ENCODE results near the gene CFB.

DNA sequence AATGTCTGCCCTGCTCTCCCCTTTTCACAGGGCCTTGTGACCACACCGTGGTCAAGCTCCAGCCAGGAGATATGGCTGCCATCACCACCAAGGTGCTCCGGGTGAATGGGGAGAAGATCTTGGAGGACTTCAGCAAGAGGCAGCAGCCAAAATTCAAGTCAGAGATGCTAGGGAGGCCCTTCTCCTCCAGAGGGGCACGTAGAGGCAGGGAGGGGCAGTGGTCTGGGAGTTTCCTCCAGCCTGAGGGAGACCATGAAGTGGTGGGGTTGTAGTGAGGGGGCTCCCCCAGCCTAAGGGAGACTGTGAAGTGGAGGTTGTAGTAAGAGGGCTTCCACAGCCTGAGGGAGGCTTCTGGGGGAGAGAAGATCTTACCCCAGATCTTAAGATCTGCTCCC is 22.0 kb downstream of the CFB start:
- TF ChIP-seq, protein P1, sequence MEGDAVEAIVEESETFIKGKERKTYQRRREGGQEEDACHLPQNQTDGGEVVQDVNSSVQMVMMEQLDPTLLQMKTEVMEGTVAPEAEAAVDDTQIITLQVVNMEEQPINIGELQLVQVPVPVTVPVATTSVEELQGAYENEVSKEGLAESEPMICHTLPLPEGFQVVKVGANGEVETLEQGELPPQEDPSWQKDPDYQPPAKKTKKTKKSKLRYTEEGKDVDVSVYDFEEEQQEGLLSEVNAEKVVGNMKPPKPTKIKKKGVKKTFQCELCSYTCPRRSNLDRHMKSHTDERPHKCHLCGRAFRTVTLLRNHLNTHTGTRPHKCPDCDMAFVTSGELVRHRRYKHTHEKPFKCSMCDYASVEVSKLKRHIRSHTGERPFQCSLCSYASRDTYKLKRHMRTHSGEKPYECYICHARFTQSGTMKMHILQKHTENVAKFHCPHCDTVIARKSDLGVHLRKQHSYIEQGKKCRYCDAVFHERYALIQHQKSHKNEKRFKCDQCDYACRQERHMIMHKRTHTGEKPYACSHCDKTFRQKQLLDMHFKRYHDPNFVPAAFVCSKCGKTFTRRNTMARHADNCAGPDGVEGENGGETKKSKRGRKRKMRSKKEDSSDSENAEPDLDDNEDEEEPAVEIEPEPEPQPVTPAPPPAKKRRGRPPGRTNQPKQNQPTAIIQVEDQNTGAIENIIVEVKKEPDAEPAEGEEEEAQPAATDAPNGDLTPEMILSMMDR (IDR thresholded peaks at IDR 0.05; ENCODE audit: insufficient read depth, low read depth, low read length), result no peak
- TF ChIP-seq EZH2 (IDR thresholded peaks at IDR 0.05; ENCODE audit: insufficient read depth, low read length), result no peak
